Endothelial cell (in vitro differentiated cells): ENCODE results near the gene KRT76. TPM values are rescaled to one million over a fixed set of nuclear protein-coding genes. Genes with fewer than 3 reads are reported as not detected.

Experiments
- DNase-seq: peaks from one replicate; pipeline ENCODE4 v3.0.0; 2021; ENCODE audit warnings: low spot score
- H3K27ac Mint-ChIP-seq: one replicate; pipeline ENCODE4 v1.8.0; 2021; ENCODE audit warnings: mixed read lengths, inconsistent platforms; ENCODE audit not compliant: unreplicated experiment
- H3K27me3 Mint-ChIP-seq: one replicate; pipeline ENCODE4 v1.8.0; 2021; ENCODE audit warnings: mild to moderate bottlenecking, moderate library complexity, mixed read lengths, inconsistent platforms; ENCODE audit not compliant: unreplicated experiment
- H3K36me3 Mint-ChIP-seq: one replicate; pipeline ENCODE4 v1.8.0; 2021; ENCODE audit warnings: mild to moderate bottlenecking, low read depth, mixed read lengths, inconsistent platforms; ENCODE audit not compliant: unreplicated experiment
- H3K4me1 Mint-ChIP-seq: one replicate; pipeline ENCODE4 v1.8.0; 2021; ENCODE audit warnings: mild to moderate bottlenecking, mixed read lengths, inconsistent platforms; ENCODE audit not compliant: unreplicated experiment
- H3K4me3 Mint-ChIP-seq: one replicate; pipeline ENCODE4 v1.8.0; 2021; ENCODE audit warnings: mild to moderate bottlenecking, mixed read lengths, inconsistent platforms; ENCODE audit not compliant: unreplicated experiment
- H3K9me3 Mint-ChIP-seq: one replicate; pipeline ENCODE4 v1.8.0; 2021; ENCODE audit warnings: mixed read lengths, inconsistent platforms; ENCODE audit not compliant: unreplicated experiment
- CTCF ChIP-seq: fragments of 200-600 bp; sonication (generic); IDR thresholded peaks from one replicate; pipeline ENCODE4 v1.5.0; 2021; ENCODE audit warnings: antibody characterized with exemption; ENCODE audit not compliant: unreplicated experiment
- total RNA-seq: library from RNA; stranded (reverse); fragmentation: NEBNext Ultra II Directional; extraction: Animal tissue kit (Norgen Biotek cat#: 25700); gene quantifications from one replicate; pipeline ENCODE4 v1.2.1, GENCODE V29; 2021; ENCODE audit not compliant: unreplicated experiment

The KRT76 gene
- total RNA-seq, 1 donor from 2014 or later = not detected

GRCh38 chr12:52806169-52806811 lies 29.1 kb upstream of the KRT76 start:
- Mint-ChIP-seq H3K9me3 (no peaks in the 10 kb centered on the region), H3K27ac (no peak overlapping the region), H3K36me3 (no peaks in the 10 kb centered on the region), H3K4me3 (no peak overlapping the region), H3K4me1 (no peaks in the 10 kb centered on the region), H3K27me3 (peaks cover 2% of the 10 kb centered on the region)
- no peak for DNase-seq
- no peak for TF ChIP-seq CTCF

GRCh38 chr12:52805739-52806138 lies 28.6 kb upstream of the KRT76 start:
- DNase-seq = no peak
- H3K4me3 Mint-ChIP-seq = no peak overlapping the region
- peaks cover 2% of the 10 kb centered on the region for H3K27me3 Mint-ChIP-seq
- no peaks in the 10 kb centered on the region for H3K4me1 Mint-ChIP-seq
- H3K36me3 Mint-ChIP-seq = no peaks in the 10 kb centered on the region
- no peaks in the 10 kb centered on the region for H3K9me3 Mint-ChIP-seq
- no peak overlapping the region for H3K27ac Mint-ChIP-seq
- TF ChIP-seq CTCF = no peak

GRCh38 chr12:52805000-52805399 lies 27.9 kb upstream of the KRT76 start:
- Mint-ChIP-seq H3K27me3 (peaks cover 2% of the 10 kb centered on the region), H3K36me3 (no peaks in the 10 kb centered on the region), H3K9me3 (no peaks in the 10 kb centered on the region), H3K4me3 (no peak overlapping the region), H3K27ac (no peak overlapping the region), H3K4me1 (no peaks in the 10 kb centered on the region)
- no peak for TF ChIP-seq CTCF
- no peak for DNase-seq

GRCh38 chr12:52802442-52802841 lies 25.3 kb upstream of the KRT76 start:
- Mint-ChIP-seq H3K27ac (no peak overlapping the region), H3K9me3 (no peaks in the 10 kb centered on the region), H3K27me3 (no peaks in the 10 kb centered on the region), H3K36me3 (no peaks in the 10 kb centered on the region), H3K4me3 (no peak overlapping the region), H3K4me1 (no peaks in the 10 kb centered on the region)
- TF ChIP-seq CTCF = no peak
- no peak for DNase-seq

- H3K27me3 Mint-ChIP-seq = no peaks in the 10 kb centered on the region
- no peak overlapping the region for H3K27ac Mint-ChIP-seq
- no peaks in the 10 kb centered on the region for H3K9me3 Mint-ChIP-seq
- H3K4me1 Mint-ChIP-seq = no peaks in the 10 kb centered on the region
- TF ChIP-seq CTCF = no peak
- no peak for DNase-seq
- H3K4me3 Mint-ChIP-seq = no peak overlapping the region
- H3K36me3 Mint-ChIP-seq = no peaks in the 10 kb centered on the region
These were observed 24.6 kb upstream of the KRT76 start for GRCh38 chr12:52801773-52802172.
